Measurements from ENCODE around the gene RPS3. TPM values are rescaled to one million over a fixed set of nuclear protein-coding genes. Genes with fewer than 3 reads are reported as not detected.

The RPS3 gene

GRCh38 chr11:75450826-75451821 lies 51.8 kb downstream of the RPS3 start:
- no peaks in the 10 kb centered on the region for H3K9me3 ChIP-seq (replicated peaks; ENCODE audit: low read length)
- H3K36me3 ChIP-seq (ENCODE audit: insufficient read depth, low read length): no peaks in the 10 kb centered on the region
- H3K4me2 ChIP-seq (ENCODE audit: low read length): no peak overlapping the region
- no peak overlapping the region for H3K4me3 ChIP-seq (ENCODE audit: low read length)
- H3K27me3 ChIP-seq (ENCODE audit: control insufficient read depth, insufficient read depth, low read length): no peaks in the 10 kb centered on the region
- H3K4me1 ChIP-seq (ENCODE audit: control insufficient read depth, insufficient read depth, low read length): peaks cover 11% of the 10 kb centered on the region
- no peak overlapping the region for H3K9ac ChIP-seq (ENCODE audit: low read depth, low read length)

GRCh38 chr11:75453916-75454655 lies 54.8 kb downstream of the RPS3 start:
- Histone ChIP-seq H3K4me3 (ENCODE audit: low read length) (no peak overlapping the region), H3K27me3 (ENCODE audit: control insufficient read depth, insufficient read depth, low read length) (no peaks in the 10 kb centered on the region), H3K4me2 (ENCODE audit: low read length) (peak overlapping the region; percentile 29), H3K36me3 (ENCODE audit: insufficient read depth, low read length) (no peaks in the 10 kb centered on the region), H3K9me3 (replicated peaks; ENCODE audit: low read length) (no peaks in the 10 kb centered on the region), H3K9ac (ENCODE audit: low read depth, low read length) (no peak overlapping the region), H3K4me1 (ENCODE audit: control insufficient read depth, insufficient read depth, low read length) (peaks cover 11% of the 10 kb centered on the region)

GRCh38 chr11:75454987-75455386 lies 55.7 kb downstream of the RPS3 start:
- no peaks in the 10 kb centered on the region for H3K36me3 ChIP-seq (ENCODE audit: insufficient read depth, low read length)
- H3K4me3 ChIP-seq (ENCODE audit: low read length): no peak overlapping the region
- H3K9ac ChIP-seq (ENCODE audit: low read depth, low read length): no peak overlapping the region
- no peaks in the 10 kb centered on the region for H3K9me3 ChIP-seq (replicated peaks; ENCODE audit: low read length)
- no peak overlapping the region for H3K4me2 ChIP-seq (ENCODE audit: low read length)
- H3K4me1 ChIP-seq (ENCODE audit: control insufficient read depth, insufficient read depth, low read length): peaks cover 11% of the 10 kb centered on the region
- H3K27me3 ChIP-seq (ENCODE audit: control insufficient read depth, insufficient read depth, low read length): no peaks in the 10 kb centered on the region

Small RNA genes lying within 50 kb of the gene (small RNA-seq; reads per million reads assigned to genes)
- gene SNORD15A (not detected), gene SNORD15B (10,440 reads per million, percentile 100 among the genes with 10 or more reads in this experiment)
